ENCODE data around the gene ANK3. TPM values are rescaled to one million over a fixed set of nuclear protein-coding genes. Genes with fewer than 3 reads are reported as not detected.

ANK3 gene
- total and polyA plus RNA-seq, 2 donors (not counting 3 experiments of a cell fraction or from before 2014, with no cell fraction given), result 0.88 to 8.5 TPM

DNA sequence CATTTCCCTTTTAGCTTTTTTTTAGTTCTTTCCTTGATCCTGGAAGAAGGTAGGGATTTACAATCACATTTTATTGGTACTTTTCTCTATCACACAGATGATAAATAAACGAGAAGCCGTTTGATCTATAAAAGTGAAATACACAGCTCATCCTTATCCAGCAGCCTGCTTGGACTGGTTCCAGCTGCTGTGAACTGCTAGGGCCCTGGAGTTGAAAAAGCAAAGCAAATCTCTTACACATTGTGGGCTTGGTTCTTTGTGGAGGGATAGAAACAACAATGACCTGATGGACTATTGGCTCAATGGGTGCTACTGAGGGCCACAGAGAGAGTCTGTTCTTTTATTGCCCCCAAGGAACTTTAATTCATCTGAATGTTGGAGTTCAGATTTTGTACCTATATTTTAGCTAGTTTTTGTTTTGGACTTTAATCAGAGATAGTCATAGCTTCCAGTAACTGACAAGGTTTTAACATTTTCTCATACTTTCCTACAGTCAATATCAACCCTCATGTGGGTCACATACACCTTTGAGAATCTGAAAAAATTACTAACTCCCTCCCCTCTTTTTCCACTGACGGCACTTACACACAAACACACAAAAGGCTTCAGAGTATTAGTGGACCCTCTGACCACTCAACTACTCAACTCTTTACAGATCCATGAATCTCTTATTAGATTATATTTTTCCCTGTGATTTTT, 391.7 kb downstream of the ANK3 start:
- no peak overlapping the region for H2AFZ ChIP-seq (ENCODE audit: low read depth, low read length)
- H3K27ac ChIP-seq (ENCODE audit: insufficient read depth, low read depth, low read length), result no peak overlapping the region
- no peak overlapping the region for H3K4me3 ChIP-seq (replicated peaks in 1 of 3; ENCODE audit: insufficient read depth in 1 of 3, low read depth in 1 of 3, low read length in 3 of 3)
- H3K4me1 ChIP-seq (ENCODE audit: control insufficient read depth, extremely low read depth, insufficient read depth, low read length), result no peaks in the 10 kb centered on the region
- POLR2A ChIA-PET, result no interaction called here
- intact Hi-C loops (cut with micrococcal nuclease), result no loop called here
- no peak overlapping the region for H3K9ac ChIP-seq (replicated peaks; ENCODE audit: extremely low read depth, insufficient read depth, low read length)
- no peaks in the 10 kb centered on the region for H3K27me3 ChIP-seq (ENCODE audit: control insufficient read depth in 2 of 2, insufficient read depth in 2 of 2, low read length in 2 of 2)
- BruUV-seq (replicated peaks), result no TSS peak
- CTCF ChIA-PET, result no interaction called here
- dilution Hi-C loops (cut with MboI; ENCODE audit: extremely low pct_ligation_motif_present, low sequenced_read_pairs), result no loop called here
- no peaks in the 10 kb centered on the region for H3K9me3 ChIP-seq (replicated peaks; ENCODE audit: control insufficient read depth, insufficient read depth, low read length)
- no peaks in the 10 kb centered on the region for H4K20me1 ChIP-seq (replicated peaks; ENCODE audit: control insufficient read depth, extremely low read depth, insufficient read depth, low read length)
- no peak for FAIRE-seq
- no peak overlapping the region for H3K4me2 ChIP-seq (ENCODE audit: insufficient read depth, low read length)
- H3K36me3 ChIP-seq (ENCODE audit: control insufficient read depth in 2 of 2, extremely low read depth in 1 of 2, insufficient read depth in 2 of 2, low read length in 2 of 2), result no peaks in the 10 kb centered on the region
- DNase-seq (ENCODE audit: low read depth, low spot score), result no peak
- H3K79me2 ChIP-seq (ENCODE audit: control insufficient read depth, insufficient read depth, low read length), result no peaks in the 10 kb centered on the region
- no peaks in the 10 kb centered on the region for H3K9me1 ChIP-seq (replicated peaks; ENCODE audit: control insufficient read depth, extremely low read depth, insufficient read depth, low read length)
- no peak for TF ChIP-seq MYC (IDR thresholded peaks at IDR 0.05; ENCODE audit: low read depth, low read length)
- TF ChIP-seq FOS (IDR thresholded peaks at IDR 0.05; ENCODE audit: borderline replicate concordance, insufficient read depth, low read length), result no peak
- no peak for TF ChIP-seq GATA2 (IDR thresholded peaks at IDR 0.05; ENCODE audit: insufficient read depth, insufficient read length, low read depth, low read length)
- no peak for TF ChIP-seq EZH2 (IDR thresholded peaks at IDR 0.05; ENCODE audit: borderline replicate concordance, low read depth, low read length, severe bottlenecking)
- no peak for TF ChIP-seq MAX (IDR thresholded peaks at IDR 0.05; ENCODE audit: insufficient read depth, insufficient read length)
- no peak for TF ChIP-seq POLR2A (IDR thresholded peaks at IDR 0.05; ENCODE audit: low read depth, low read length)
- TF ChIP-seq POLR2AphosphoS5 (IDR thresholded peaks at IDR 0.05; ENCODE audit: insufficient read depth, low read depth, low read length), result no peak
- TF ChIP-seq JUN (IDR thresholded peaks at IDR 0.05; ENCODE audit: borderline replicate concordance, insufficient read depth, insufficient read length, low read depth), result no peak
- TF ChIP-seq, protein P1, sequence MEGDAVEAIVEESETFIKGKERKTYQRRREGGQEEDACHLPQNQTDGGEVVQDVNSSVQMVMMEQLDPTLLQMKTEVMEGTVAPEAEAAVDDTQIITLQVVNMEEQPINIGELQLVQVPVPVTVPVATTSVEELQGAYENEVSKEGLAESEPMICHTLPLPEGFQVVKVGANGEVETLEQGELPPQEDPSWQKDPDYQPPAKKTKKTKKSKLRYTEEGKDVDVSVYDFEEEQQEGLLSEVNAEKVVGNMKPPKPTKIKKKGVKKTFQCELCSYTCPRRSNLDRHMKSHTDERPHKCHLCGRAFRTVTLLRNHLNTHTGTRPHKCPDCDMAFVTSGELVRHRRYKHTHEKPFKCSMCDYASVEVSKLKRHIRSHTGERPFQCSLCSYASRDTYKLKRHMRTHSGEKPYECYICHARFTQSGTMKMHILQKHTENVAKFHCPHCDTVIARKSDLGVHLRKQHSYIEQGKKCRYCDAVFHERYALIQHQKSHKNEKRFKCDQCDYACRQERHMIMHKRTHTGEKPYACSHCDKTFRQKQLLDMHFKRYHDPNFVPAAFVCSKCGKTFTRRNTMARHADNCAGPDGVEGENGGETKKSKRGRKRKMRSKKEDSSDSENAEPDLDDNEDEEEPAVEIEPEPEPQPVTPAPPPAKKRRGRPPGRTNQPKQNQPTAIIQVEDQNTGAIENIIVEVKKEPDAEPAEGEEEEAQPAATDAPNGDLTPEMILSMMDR (IDR thresholded peaks at IDR 0.05; ENCODE audit: extremely low read depth in 1 of 2, insufficient read depth in 1 of 2, low read depth in 1 of 2, low read length in 2 of 2), result no peak
